Peyer's patch (tissue), 4 donors: ENCODE data around the gene KYAT1. TPM values are rescaled to one million over a fixed set of nuclear protein-coding genes. Genes with fewer than 3 reads are reported as not detected.
A peak's percentile ranks its signal among the peaks of the same experiment; 100 is the strongest.

Source experiments
- DNase-seq, 3 donors: peaks; one replicate each; pipeline ENCODE4 v3.0.0-alpha.2; 2017 to 2019
- H3K27ac ChIP-seq, 4 donors: fragments of 200-600 bp; sonication (generic); one replicate each; pipeline ENCODE4 v1.5.1; 2016 to 2019
- H3K27me3 ChIP-seq, 2 donors: fragments of 200-600 bp; sonication (generic); one replicate each; pipeline ENCODE4 v1.5.1; 2019
- H3K36me3 ChIP-seq, 3 donors: fragments of 200-600 bp; sonication (generic); one replicate each; pipeline ENCODE4 v1.5.1; 2016 to 2019
- H3K4me1 ChIP-seq, 4 donors: fragments of 200-600 bp; sonication (generic); one replicate each; pipeline ENCODE4 v1.5.1; 2016 to 2019
- H3K4me3 ChIP-seq, 4 donors: fragments of 200-600 bp; sonication (generic); 1 replicate in 3 of 4; 2 replicates in 1 of 4; pipeline ENCODE4 v1.5.1; 2016 to 2019; ENCODE audit warnings: mild to moderate bottlenecking in 1 of 4
- H3K9me3 ChIP-seq, 4 donors: fragments of 200-600 bp; sonication (generic); one replicate each; pipeline ENCODE4 v1.5.1; 2016 to 2019; ENCODE audit warnings: mild to moderate bottlenecking in 1 of 4
- CTCF ChIP-seq, 6 experiments: fragments of 450-650 bp in 4 of 6; fragments of 200-600 bp in 2 of 6; sonication (generic) in 1 of 6; IDR thresholded peaks; one replicate each; pipeline ENCODE4 v1.5.1; 2017 to 2019; ENCODE audit warnings: antibody characterized with exemption in 6 of 6, mild to moderate bottlenecking in 3 of 6, moderate library complexity in 1 of 6
- POLR2A ChIP-seq, 2 donors: fragments of 450-650 bp; IDR thresholded peaks; one replicate each; pipeline ENCODE4 v1.5.1; 2017; ENCODE audit warnings: antibody characterized with exemption in 2 of 2, mild to moderate bottlenecking in 2 of 2, moderate library complexity in 2 of 2
- total RNA-seq, 4 donors: library from RNA; depleted of rRNA; stranded (reverse); fragments of >200 nt; gene quantifications; one replicate each; pipeline ENCODE4 v1.1.0, GENCODE V29; 2016

KYAT1 gene
- total RNA-seq, 4 donors from 2014 or later, result 4.6 to 14.9 (median 8.7) TPM

GRCh38 chr9:128917151-128917849, 35.5 kb upstream of the KYAT1 start:
- no peak overlapping the region for H3K4me3 ChIP-seq
- TF ChIP-seq CTCF (IDR thresholded peaks at IDR 0.05) (no peak), POLR2A (IDR thresholded peaks at IDR 0.05) (no peak)
- H3K27ac ChIP-seq, result peak overlapping the region in 3 of 4 donors; percentile 11 to 72 (median 65)
- peaks cover 0 to 45% (median 3%) of the 10 kb centered on the region in 4 donors for H3K4me1 ChIP-seq
- no peaks in the 10 kb centered on the region for H3K9me3 ChIP-seq
- DNase-seq, result peak in 1 of 3 donors; percentile 65
- peaks cover 0 to 16% (median 0%) of the 10 kb centered on the region in 3 donors for H3K36me3 ChIP-seq
- no peaks in the 10 kb centered on the region for H3K27me3 ChIP-seq

- no peaks in the 10 kb centered on the region for H3K27me3 ChIP-seq
- H3K27ac ChIP-seq, result peak overlapping the region; percentile 51 to 72 (median 53)
- TF ChIP-seq POLR2A (IDR thresholded peaks at IDR 0.05), result no peak
- TF ChIP-seq CTCF (IDR thresholded peaks at IDR 0.05), result no peak
- no peaks in the 10 kb centered on the region for H3K9me3 ChIP-seq
- no peak for DNase-seq
- peaks cover 0 to 50% (median 3%) of the 10 kb centered on the region in 4 donors for H3K4me1 ChIP-seq
- H3K4me3 ChIP-seq, result no peak overlapping the region
- peaks cover 0 to 16% (median 0%) of the 10 kb centered on the region in 3 donors for H3K36me3 ChIP-seq
These were observed 35.0 kb upstream of the KYAT1 start for GRCh38 chr9:128916745-128917144.

GRCh38 chr9:128916204-128916603, 34.5 kb upstream of the KYAT1 start:
- Histone ChIP-seq H3K4me1 (peaks cover 0 to 55% (median 3%) of the 10 kb centered on the region in 4 donors), H3K9me3 (no peaks in the 10 kb centered on the region), H3K4me3 (peak overlapping the region in 1 of 4 donors; percentile 15), H3K27me3 (no peaks in the 10 kb centered on the region), H3K36me3 (peaks cover 0 to 16% (median 0%) of the 10 kb centered on the region in 3 donors), H3K27ac (peak overlapping the region; percentile 51 to 72 (median 53))
- DNase-seq, result no peak
- TF ChIP-seq CTCF (IDR thresholded peaks at IDR 0.05), result no peak
- TF ChIP-seq POLR2A (IDR thresholded peaks at IDR 0.05), result no peak

GRCh38 chr9:128913995-128914772, 32.4 kb upstream of the KYAT1 start:
- TF ChIP-seq CTCF (IDR thresholded peaks at IDR 0.05), result no peak
- no peak for TF ChIP-seq POLR2A (IDR thresholded peaks at IDR 0.05)
- no peaks in the 10 kb centered on the region for H3K9me3 ChIP-seq
- H3K36me3 ChIP-seq, result peaks cover 0 to 32% (median 0%) of the 10 kb centered on the region in 3 donors
- H3K27ac ChIP-seq, result peak overlapping the region in 1 of 4 donors; percentile 62
- no peak overlapping the region for H3K4me3 ChIP-seq
- no peak for DNase-seq
- H3K4me1 ChIP-seq, result peaks cover 0 to 50% (median 3%) of the 10 kb centered on the region in 4 donors
- no peaks in the 10 kb centered on the region for H3K27me3 ChIP-seq

GRCh38 chr9:128913048-128913900, 31.5 kb upstream of the KYAT1 start:
- H3K36me3 ChIP-seq, result peaks cover 0 to 41% (median 0%) of the 10 kb centered on the region in 3 donors
- peak overlapping the region; percentile 25 to 62 (median 30) for H3K27ac ChIP-seq
- TF ChIP-seq POLR2A (IDR thresholded peaks at IDR 0.05) (no peak), CTCF (IDR thresholded peaks at IDR 0.05) (no peak)
- no peaks in the 10 kb centered on the region for H3K27me3 ChIP-seq
- no peak for DNase-seq
- no peaks in the 10 kb centered on the region for H3K9me3 ChIP-seq
- no peak overlapping the region for H3K4me3 ChIP-seq
- peaks cover 0 to 46% (median 3%) of the 10 kb centered on the region in 4 donors for H3K4me1 ChIP-seq
